LNCaP clone FGC (cell line): Measurements from ENCODE around the gene RABL6.
"Not testable (repeated sequence)": the region's sequence is repeated elsewhere in the genome, so short reads cannot be mapped to it uniquely, and the experiment has no call there.

Source experiments
- DNase-seq: peaks from one replicate; pipeline ENCODE4 v3.0.0-alpha.2; 2011; ENCODE audit warnings: low read depth
- H3K4me3 ChIP-seq: 2 replicates; pipeline ENCODE4 v1.5.1; 2011; ENCODE audit warnings: mild to moderate bottlenecking, low read depth, low read length, control low read depth
- TF ChIP-seq, protein P1 (sequence below): IDR thresholded peaks from 2 replicates; pipeline ENCODE4 v1.5.1; 2012; ENCODE audit warnings: mild to moderate bottlenecking; ENCODE audit not compliant: control insufficient read depth, insufficient read depth; ENCODE audit errors: extremely low read depth

The RABL6 gene

DNA sequence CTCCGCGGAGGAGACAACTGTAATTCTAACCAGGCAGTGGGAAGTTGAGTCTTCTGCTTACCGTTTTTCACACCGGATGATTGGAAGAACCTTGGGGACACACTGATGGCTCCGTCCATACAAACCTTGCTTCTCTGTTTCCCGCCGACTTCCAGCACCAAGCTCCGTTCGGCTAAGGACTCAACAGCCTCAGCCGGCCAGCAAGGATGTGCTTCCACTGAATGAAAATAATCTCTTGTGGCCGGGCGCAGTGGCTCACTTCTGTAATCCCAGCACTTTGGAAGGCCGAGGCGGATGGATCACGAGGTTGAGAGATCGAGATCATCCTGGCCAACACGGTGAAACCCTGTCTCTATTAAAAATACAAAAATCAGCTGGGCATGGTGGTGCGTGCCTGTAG lies 60.2 kb downstream of the RABL6 start:
- DNase-seq: no peak
- TF ChIP-seq, protein P1, sequence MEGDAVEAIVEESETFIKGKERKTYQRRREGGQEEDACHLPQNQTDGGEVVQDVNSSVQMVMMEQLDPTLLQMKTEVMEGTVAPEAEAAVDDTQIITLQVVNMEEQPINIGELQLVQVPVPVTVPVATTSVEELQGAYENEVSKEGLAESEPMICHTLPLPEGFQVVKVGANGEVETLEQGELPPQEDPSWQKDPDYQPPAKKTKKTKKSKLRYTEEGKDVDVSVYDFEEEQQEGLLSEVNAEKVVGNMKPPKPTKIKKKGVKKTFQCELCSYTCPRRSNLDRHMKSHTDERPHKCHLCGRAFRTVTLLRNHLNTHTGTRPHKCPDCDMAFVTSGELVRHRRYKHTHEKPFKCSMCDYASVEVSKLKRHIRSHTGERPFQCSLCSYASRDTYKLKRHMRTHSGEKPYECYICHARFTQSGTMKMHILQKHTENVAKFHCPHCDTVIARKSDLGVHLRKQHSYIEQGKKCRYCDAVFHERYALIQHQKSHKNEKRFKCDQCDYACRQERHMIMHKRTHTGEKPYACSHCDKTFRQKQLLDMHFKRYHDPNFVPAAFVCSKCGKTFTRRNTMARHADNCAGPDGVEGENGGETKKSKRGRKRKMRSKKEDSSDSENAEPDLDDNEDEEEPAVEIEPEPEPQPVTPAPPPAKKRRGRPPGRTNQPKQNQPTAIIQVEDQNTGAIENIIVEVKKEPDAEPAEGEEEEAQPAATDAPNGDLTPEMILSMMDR: no peak
- no peak overlapping the region for H3K4me3 ChIP-seq

DNA sequence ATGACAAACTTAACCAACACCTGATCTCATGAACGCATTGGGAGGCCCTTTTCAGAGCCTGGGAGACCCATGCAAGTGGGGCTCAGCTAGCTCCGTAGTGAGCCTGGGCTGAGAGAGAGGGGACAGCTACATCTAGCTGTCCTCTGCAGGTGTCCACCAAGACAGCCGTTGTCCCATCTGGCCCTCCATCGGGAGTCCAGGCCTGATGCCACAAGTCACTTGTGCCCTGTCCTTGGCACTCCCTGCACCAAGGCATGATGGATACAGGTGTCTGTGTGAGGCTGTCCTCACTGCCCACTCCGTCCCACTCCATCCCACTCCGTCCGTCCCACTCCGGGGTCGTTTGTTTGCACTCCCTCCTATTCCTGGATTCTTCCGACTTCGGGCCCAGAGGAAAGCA lies 60.9 kb downstream of the RABL6 start:
- TF ChIP-seq, protein P1: no peak
- no peak for DNase-seq
- no peak overlapping the region for H3K4me3 ChIP-seq

DNA sequence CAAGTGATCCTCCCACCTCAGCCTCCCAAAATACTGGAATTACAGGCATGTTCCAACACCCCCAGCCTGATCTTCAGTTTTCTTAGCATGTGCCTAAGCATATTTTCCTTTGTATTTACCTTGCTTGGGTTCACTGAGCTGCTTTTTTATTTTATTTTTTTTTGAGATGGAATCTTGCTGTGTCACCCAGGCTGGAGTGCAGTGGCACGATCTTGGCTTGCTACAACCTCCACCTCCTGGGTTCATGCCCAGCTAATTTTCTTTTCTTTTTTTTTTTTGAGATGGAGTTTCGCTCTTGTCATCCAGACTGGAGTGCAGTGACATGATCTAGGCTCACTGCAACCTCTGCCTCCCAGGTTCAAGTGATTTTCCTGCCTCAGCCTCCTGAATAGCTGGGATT lies 61.9 kb downstream of the RABL6 start:
- H3K4me3 ChIP-seq, DNase-seq: not testable (repeated sequence)

DNA sequence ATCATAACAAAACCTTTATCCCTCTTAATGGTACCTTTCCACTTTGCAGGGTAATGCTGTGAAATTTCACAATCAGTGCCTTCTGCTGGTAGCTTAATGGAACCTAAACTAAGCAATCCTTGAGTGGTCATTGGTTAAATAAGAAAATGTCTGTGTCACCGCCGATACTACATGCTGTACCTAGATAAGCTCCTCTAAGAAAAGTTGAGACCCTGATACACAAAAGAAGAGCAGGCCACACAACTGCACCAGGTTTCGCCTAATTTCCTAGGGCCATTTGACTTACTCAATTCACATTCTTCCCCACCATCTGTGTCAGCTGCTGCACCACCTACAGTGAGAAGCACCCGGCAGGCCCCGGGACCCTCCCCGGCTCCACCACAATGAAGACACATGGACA lies 67.4 kb downstream of the RABL6 start:
- TF ChIP-seq, protein P1: no peak
- no peak overlapping the region for H3K4me3 ChIP-seq
- DNase-seq: no peak

DNA sequence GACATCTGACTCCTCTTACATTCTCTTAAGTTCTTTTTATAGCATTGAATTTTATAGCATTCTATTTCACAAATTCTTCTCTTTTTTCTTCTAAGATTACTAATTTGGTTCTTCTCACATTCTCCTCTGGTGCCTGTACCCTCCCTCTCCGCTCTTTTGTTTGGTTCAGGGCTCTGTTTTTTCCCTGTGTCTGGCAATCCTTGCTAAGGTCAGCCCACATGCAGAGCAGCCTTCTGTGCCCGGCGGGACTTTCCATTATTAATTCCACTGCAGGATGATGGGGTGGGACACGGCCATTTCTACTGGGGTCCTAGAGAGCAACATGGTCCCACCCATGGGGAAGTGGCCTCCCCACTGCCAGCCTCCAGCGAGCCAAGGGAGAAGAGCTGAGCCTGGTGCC lies 68.7 kb downstream of the RABL6 start:
- no peak overlapping the region for H3K4me3 ChIP-seq
- TF ChIP-seq, protein P1: no peak
- no peak for DNase-seq

DNA sequence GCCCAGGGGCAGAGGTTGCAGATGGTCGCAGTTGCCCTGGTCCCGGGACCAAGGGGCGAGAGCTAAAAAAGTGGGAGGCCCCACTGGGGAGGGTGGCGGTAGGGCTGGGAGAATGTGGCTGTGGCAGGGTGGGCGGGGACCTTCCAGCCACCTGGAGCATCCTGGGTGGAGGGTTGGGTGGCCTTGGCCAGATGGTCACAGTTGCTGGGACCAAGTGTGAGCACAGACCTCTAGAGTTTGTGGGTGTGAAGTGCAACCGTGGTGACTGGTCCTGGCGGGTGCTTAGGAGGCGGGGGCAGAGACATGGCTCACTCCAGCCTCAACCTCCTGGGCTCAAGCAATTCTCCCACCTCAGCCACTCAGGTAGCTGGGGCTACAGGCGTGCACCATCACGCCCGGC lies 72.9 kb downstream of the RABL6 start:
- H3K4me3 ChIP-seq: no peak overlapping the region

DNA sequence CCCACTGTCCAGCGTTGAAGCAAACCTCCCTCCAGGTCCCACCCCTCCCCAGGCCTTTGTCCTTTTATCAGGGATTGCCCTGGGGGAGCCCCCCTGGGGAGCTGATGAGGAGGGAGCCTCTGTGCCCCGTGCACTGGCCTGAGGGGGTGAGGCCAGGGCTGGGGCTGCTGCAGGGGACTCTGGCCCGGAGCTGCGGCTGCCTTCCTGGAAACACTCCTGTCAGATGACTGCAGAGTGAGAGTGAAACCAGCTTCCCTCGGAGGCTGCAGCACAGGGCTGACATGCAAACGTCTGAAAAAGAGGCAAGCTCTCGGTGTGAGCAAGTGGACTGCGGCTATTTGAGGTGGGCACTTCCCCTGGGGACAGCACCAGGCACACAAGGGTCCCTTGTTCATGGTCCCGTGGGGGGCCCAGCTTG lies 74.0 kb downstream of the RABL6 start:
- no peak overlapping the region for H3K4me3 ChIP-seq
- DNase-seq: no peak
- TF ChIP-seq, protein P1: no peak

More for the DNA sequence above, 72.9 kb downstream of the RABL6 start:
- DNase-seq: no peak
- TF ChIP-seq, protein P1: no peak
